IMR-90 (cell line): ENCODE data around the gene RAB28. TPM values are rescaled to one million over a fixed set of nuclear protein-coding genes. Genes with fewer than 3 reads are reported as not detected.

ENCODE experiments used
- ATAC-seq: fragments of 200-7000 bp; cut with Tn5 transposase; 2 replicates; pipeline ENCODE4 v1.9.1; 2020; ENCODE audit warnings: low read depth, mild to moderate bottlenecking, moderate library complexity
- BruUV-seq: library from RNA; stranded (reverse); fragments of 400-500 nt; replicated peaks from 2 replicates; lab custom pipeline; 2021; lab: Mats Ljungman, UMichigan
- CTCF ChIA-PET: fragments of 300-600 bp; formaldehyde crosslinking; extraction: SDS; loops from one replicate; lab custom pipeline; 2021; ENCODE audit warnings: antibody characterized with exemption; lab: Yijun Ruan, JAX
- POLR2A ChIA-PET: fragments of 300-600 bp; sonication (Branson Sonifier 250); formaldehyde crosslinking; loops from one replicate; lab custom pipeline; 2022; ENCODE audit warnings: antibody characterized with exemption; ENCODE audit not compliant: unreplicated experiment; lab: Charles Lee
- DNase-seq: peaks from one replicate; pipeline ENCODE4 v3.0.0; 2013
- H2AFZ ChIP-seq: replicated peaks from 2 replicates; pipeline ENCODE3; 2013; ENCODE audit warnings: low read length, mild to moderate bottlenecking; ENCODE audit not compliant: poor library complexity
- H2AK5ac ChIP-seq: 2 replicates; pipeline ENCODE4 v1.6.1; 2013; ENCODE audit warnings: low read depth, low read length, inconsistent platforms
- H2AK9ac ChIP-seq: replicated peaks from 2 replicates; pipeline ENCODE3; 2013; ENCODE audit warnings: mild to moderate bottlenecking, low read depth, low read length, moderate library complexity; ENCODE audit not compliant: poor library complexity
- H2BK120ac ChIP-seq: 2 replicates; pipeline ENCODE4 v1.6.1; 2013; ENCODE audit warnings: low read depth, low read length, inconsistent platforms
- H2BK15ac ChIP-seq: 3 replicates; pipeline ENCODE4 v1.6.1; 2013; ENCODE audit warnings: low read depth, low read length, inconsistent platforms
- H2BK20ac ChIP-seq: 2 replicates; pipeline ENCODE4 v1.6.1; 2013; ENCODE audit warnings: low read depth, mild to moderate bottlenecking, inconsistent platforms, low read length, moderate library complexity
- H2BK5ac ChIP-seq: 2 replicates; pipeline ENCODE4 v1.6.1; 2013; ENCODE audit warnings: mild to moderate bottlenecking, low read depth, low read length, inconsistent platforms; ENCODE audit not compliant: poor library complexity, severe bottlenecking
- H3K14ac ChIP-seq: replicated peaks from 2 replicates; pipeline ENCODE4 v1.6.1; 2013; ENCODE audit warnings: low read depth, low read length, inconsistent platforms
- H3K18ac ChIP-seq: 2 replicates; pipeline ENCODE4 v1.6.1; 2013; ENCODE audit warnings: low read depth, low read length, control low read depth
- H3K23ac ChIP-seq: 2 replicates; pipeline ENCODE4 v1.6.1; 2013; ENCODE audit warnings: low read depth, low read length, inconsistent platforms
- H3K27ac ChIP-seq: 2 replicates; pipeline ENCODE4 v1.5.1; 2013; ENCODE audit warnings: mild to moderate bottlenecking, control low read depth, low read length; ENCODE audit not compliant: insufficient read depth
- H3K27me3 ChIP-seq: 2 replicates; pipeline ENCODE4 v1.6.1; 2013; ENCODE audit warnings: low read length; ENCODE audit not compliant: control insufficient read depth, insufficient read depth
- H3K36me3 ChIP-seq: 2 replicates; pipeline ENCODE4 v1.6.1; 2013; ENCODE audit warnings: low read length, mixed read lengths; ENCODE audit not compliant: control insufficient read depth, insufficient read depth
- H3K4ac ChIP-seq: 2 replicates; pipeline ENCODE4 v1.6.1; 2013; ENCODE audit warnings: low read depth, low read length, inconsistent platforms
- H3K4me1 ChIP-seq: 2 replicates; pipeline ENCODE4 v1.6.1; 2013; ENCODE audit warnings: low read length, mixed read lengths; ENCODE audit not compliant: control insufficient read depth, insufficient read depth
- H3K4me2 ChIP-seq: 2 replicates; pipeline ENCODE4 v1.6.1; 2013; ENCODE audit warnings: low read depth, mild to moderate bottlenecking, control low read depth, low read length, moderate library complexity
- H3K4me3 ChIP-seq: 2 replicates; pipeline ENCODE4 v1.5.1; 2013; ENCODE audit warnings: low read depth, mild to moderate bottlenecking, control low read depth, low read length, moderate library complexity; ENCODE audit not compliant: insufficient read depth
- H3K56ac ChIP-seq: 2 replicates; pipeline ENCODE4 v1.6.1; 2013; ENCODE audit warnings: low read length, inconsistent platforms; ENCODE audit not compliant: insufficient read depth; ENCODE audit errors: extremely low read depth
- H3K79me1 ChIP-seq, 2 experiments: 2 replicates each; pipeline ENCODE4 v1.6.1; 2013; ENCODE audit warnings: low read length in 2 of 2, inconsistent platforms in 1 of 2, low read depth in 1 of 2
- H3K9ac ChIP-seq: 2 replicates; pipeline ENCODE4 v1.6.1; 2013; ENCODE audit warnings: low read depth, low read length, control low read depth
- H3K9me1 ChIP-seq: 2 replicates; pipeline ENCODE4 v1.6.1; 2013; ENCODE audit warnings: low read length, inconsistent platforms; ENCODE audit not compliant: insufficient read depth
- H3K9me3 ChIP-seq: 2 replicates; pipeline ENCODE4 v1.6.1; 2013; ENCODE audit warnings: low read length; ENCODE audit not compliant: control insufficient read depth, insufficient read depth
- H4K20me1 ChIP-seq: 2 replicates; pipeline ENCODE4 v1.6.1; 2013; ENCODE audit warnings: low read length, inconsistent platforms; ENCODE audit not compliant: insufficient read depth
- H4K5ac ChIP-seq: 2 replicates; pipeline ENCODE4 v1.6.1; 2013; ENCODE audit warnings: mild to moderate bottlenecking, low read depth, low read length, control low read depth
- H4K8ac ChIP-seq, 2 experiments: 2 replicates each; pipeline ENCODE4 v1.6.1; 2013; ENCODE audit warnings: low read depth in 2 of 2, low read length in 2 of 2, control low read depth in 1 of 2, inconsistent platforms in 1 of 2
- H4K91ac ChIP-seq: 2 replicates; pipeline ENCODE4 v1.6.1; 2013; ENCODE audit warnings: low read depth, low read length, inconsistent platforms; ENCODE audit not compliant: insufficient read depth
- BHLHE40 ChIP-seq: fragments of 150-350 bp; IDR thresholded peaks from 2 replicates; pipeline ENCODE4 v1.6.1; 2016; ENCODE audit warnings: mild to moderate bottlenecking, low read depth, low read length
- CEBPB ChIP-seq: IDR thresholded peaks from 2 replicates; pipeline ENCODE4 v1.6.1; 2012; ENCODE audit warnings: low read depth, low read length, improper control_type of control experiment
- MAFK ChIP-seq: IDR thresholded peaks from 2 replicates; pipeline ENCODE4 v1.6.1; 2012; ENCODE audit warnings: low read depth, low read length, improper control_type of control experiment
- NFE2L2 ChIP-seq: fragments of 150-350 bp; IDR thresholded peaks from 2 replicates; pipeline ENCODE4 v1.6.1; 2016; ENCODE audit warnings: low read depth, mild to moderate bottlenecking, low read length
- RAD21 ChIP-seq: IDR thresholded peaks from 2 replicates; pipeline ENCODE4 v1.6.1; 2012; ENCODE audit warnings: low read length, improper control_type of control experiment
- RCOR1 ChIP-seq: IDR thresholded peaks from 2 replicates; pipeline ENCODE4 v1.6.1; 2012; ENCODE audit warnings: mild to moderate bottlenecking, low read length, improper control_type of control experiment; ENCODE audit not compliant: insufficient replicate concordance
- WGBS, 2 experiments: methylation state at CpG; one replicate each; pipeline versions ENCODE4 v1.1.5 to v1.1.7; 2013; ENCODE audit warnings: missing lambda C conversion rate in 2 of 2; ENCODE audit not compliant: insufficient read length in 1 of 2; ENCODE audit errors: extremely low coverage in 2 of 2; 5-methylcytosine and 5-hydroxymethylcytosine counted together
- dilution Hi-C: fragments of 300-500 bp; cut with HindIII; formaldehyde crosslinking; loops from one replicate; pipeline ENCODE4 v1.14.3; 2018; ENCODE audit warnings: low sequenced_read_pairs; ENCODE audit not compliant: unreplicated experiment
- in situ Hi-C: fragments of 300-500 bp; cut with MboI; formaldehyde crosslinking; loops from 3 replicates; pipeline ENCODE4 v1.14.3; 2019; ENCODE audit warnings: low sequenced_read_pairs, inconsistent platforms, mixed read lengths
- intact Hi-C: fragments of 100-400 bp; cut with micrococcal nuclease; formaldehyde crosslinking; loops from 2 replicates; pipeline ENCODE4 v1.10.0; 2022
- polyA plus RNA-seq, 3 experiments: library from polyadenylated mRNA; depleted of rRNA; stranded (reverse); fragments of >200 nt; gene quantifications; 2 replicates each; pipeline ENCODE4 v1.2.3, GENCODE V29; 2012; ENCODE audit warnings: low replicate concordance in 1 of 3
- total RNA-seq: library from RNA; depleted of rRNA; stranded (reverse); fragments of >200 nt; gene quantifications from 2 replicates; pipeline ENCODE4 v1.2.3, GENCODE V29; 2012
- TF ChIP-seq, protein P1 (sequence below): fragments of 150-350 bp; IDR thresholded peaks from 2 replicates; pipeline ENCODE4 v1.6.1; 2016; ENCODE audit warnings: low read depth, mild to moderate bottlenecking, low read length, moderate library complexity, borderline replicate concordance

Gene RAB28
- total and polyA plus RNA-seq, 2 of the 4 experiments (the other 2 are of a cell fraction): 7.5 to 10.8 TPM

DNA sequence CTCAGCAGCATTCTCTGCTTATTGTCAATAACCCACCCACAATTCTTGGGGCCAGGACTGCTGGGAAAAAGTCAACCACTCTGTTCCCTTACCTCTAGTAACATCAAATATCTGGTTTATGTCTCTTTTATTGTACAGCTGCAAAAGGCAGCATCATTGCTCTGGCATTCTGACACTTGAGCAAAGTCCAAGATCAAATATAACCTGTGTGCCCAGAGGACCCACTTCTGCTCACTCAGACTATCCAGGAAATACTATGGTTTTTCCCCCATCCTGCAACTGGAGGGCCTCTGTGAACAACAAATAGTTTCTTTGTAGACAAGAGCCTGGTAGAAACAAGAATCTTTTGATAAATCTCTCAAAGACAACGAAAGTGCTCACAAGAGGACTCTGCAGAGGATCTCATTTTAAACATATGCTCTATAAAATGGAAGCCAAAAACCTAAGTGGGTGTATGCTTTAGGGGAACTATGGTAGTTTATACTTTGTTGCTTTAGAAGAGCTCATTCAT lies 154.7 kb downstream of the RAB28 start:
- Histone ChIP-seq H2AK9ac (no peak overlapping the region), H4K91ac (no peak overlapping the region), H2BK120ac (no peak overlapping the region), H4K20me1 (no peaks in the 10 kb centered on the region), H3K27ac (no peak overlapping the region), H3K79me1 (no peaks in the 10 kb centered on the region), H3K4me3 (no peak overlapping the region), H3K56ac (no peak overlapping the region), H2BK5ac (no peak overlapping the region), H3K36me3 (no peaks in the 10 kb centered on the region), H3K9ac (no peak overlapping the region), H3K9me3 (no peaks in the 10 kb centered on the region), H4K5ac (no peak overlapping the region), H3K18ac (no peak overlapping the region), H3K9me1 (no peaks in the 10 kb centered on the region), H3K4me2 (no peak overlapping the region), H4K8ac (no peak overlapping the region), H2AK5ac (no peak overlapping the region), H3K23ac (no peak overlapping the region), H3K4ac (no peak overlapping the region), H3K14ac (no peak overlapping the region), H2BK20ac (no peak overlapping the region), H2BK15ac (no peak overlapping the region), H3K4me1 (peaks cover 2% of the 10 kb centered on the region; the same call in 1 of the 2 replicates), H3K27me3 (no peaks in the 10 kb centered on the region), H2AFZ (no peak overlapping the region)
- ChIA-PET CTCF (no interaction called here), POLR2A (no interaction called here)
- dilution Hi-C loops (no loop called here), intact Hi-C loops (no loop called here), in situ Hi-C loops (no loop called here)
- TF ChIP-seq, protein P1, sequence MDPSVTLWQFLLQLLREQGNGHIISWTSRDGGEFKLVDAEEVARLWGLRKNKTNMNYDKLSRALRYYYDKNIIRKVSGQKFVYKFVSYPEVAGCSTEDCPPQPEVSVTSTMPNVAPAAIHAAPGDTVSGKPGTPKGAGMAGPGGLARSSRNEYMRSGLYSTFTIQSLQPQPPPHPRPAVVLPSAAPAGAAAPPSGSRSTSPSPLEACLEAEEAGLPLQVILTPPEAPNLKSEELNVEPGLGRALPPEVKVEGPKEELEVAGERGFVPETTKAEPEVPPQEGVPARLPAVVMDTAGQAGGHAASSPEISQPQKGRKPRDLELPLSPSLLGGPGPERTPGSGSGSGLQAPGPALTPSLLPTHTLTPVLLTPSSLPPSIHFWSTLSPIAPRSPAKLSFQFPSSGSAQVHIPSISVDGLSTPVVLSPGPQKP: no peak
- TF ChIP-seq BHLHE40 (no peak), NFE2L2 (no peak), CEBPB (no peak), RCOR1 (no peak), MAFK (no peak), RAD21 (no peak)
- no peak for ATAC-seq
- no CpG with 5 or more reads among the region's 1 CpG for WGBS, 2 experiments
- no peak for DNase-seq
- no TSS peak for BruUV-seq
